GM21737 (cell line): ENCODE results near the gene MED25.

Source experiments
- ATAC-seq: cut with Tn5 transposase; IDR thresholded peaks from one replicate; pipeline ENCODE4 v1.9.1; 2021; ENCODE audit warnings: mild to moderate bottlenecking, moderate library complexity; ENCODE audit not compliant: unreplicated experiment

Gene MED25

GRCh38 chr19:49856574-49857021 lies 38.5 kb downstream of the MED25 start:
- ATAC-seq, result no peak

- no peak for ATAC-seq
These were observed 39.2 kb downstream of the MED25 start for GRCh38 chr19:49857061-49857837.

GRCh38 chr19:49857838-49858087 lies 39.7 kb downstream of the MED25 start:
- ATAC-seq, result no peak

GRCh38 chr19:49858088-49858985 lies 40.2 kb downstream of the MED25 start:
- no peak for ATAC-seq

GRCh38 chr19:49859682-49860335 lies 41.7 kb downstream of the MED25 start:
- ATAC-seq, result no peak

- no peak for ATAC-seq
These were observed 42.4 kb downstream of the MED25 start for GRCh38 chr19:49860336-49861102.

GRCh38 chr19:49861107-49861506 lies 43.0 kb downstream of the MED25 start:
- no peak for ATAC-seq

- no peak for ATAC-seq
These were observed 43.7 kb downstream of the MED25 start for GRCh38 chr19:49861541-49862378.

- no peak for ATAC-seq
These were observed 44.5 kb downstream of the MED25 start for GRCh38 chr19:49862391-49863253.

- no peak for ATAC-seq
These were observed 45.3 kb downstream of the MED25 start for GRCh38 chr19:49863254-49863934.

GRCh38 chr19:49863935-49864320 lies 45.8 kb downstream of the MED25 start:
- ATAC-seq, result no peak

- ATAC-seq, result no peak
These were observed 46.8 kb downstream of the MED25 start for GRCh38 chr19:49864890-49865289.

- ATAC-seq, result peak; percentile 37
These were observed 49.1 kb downstream of the MED25 start, which contains the start of gene PNKP for GRCh38 chr19:49866933-49867782. Gene PNKP, minus strand, starts transcription at chr19:49867576. Its CDS starts 372 bp downstream, at chr19:49867204.

- peak; percentile 12 for ATAC-seq
These were observed 51.0 kb downstream of the MED25 start for GRCh38 chr19:49869009-49869483.

- peak; percentile 58 for ATAC-seq
These were observed 51.6 kb downstream of the MED25 start for GRCh38 chr19:49869484-49870308.

GRCh38 chr19:49870309-49870901 lies 52.3 kb downstream of the MED25 start:
- no peak for ATAC-seq
